HG03378 (cell line): ENCODE data around the gene SLC38A8.

ENCODE experiments used
- ATAC-seq: cut with Tn5 transposase; IDR thresholded peaks from one replicate; pipeline ENCODE4 v1.9.1; 2021; ENCODE audit warnings: mild to moderate bottlenecking, moderate library complexity; ENCODE audit not compliant: unreplicated experiment

The SLC38A8 gene

GRCh38 chr16:84033251-84034195 is 9.1 kb downstream of the SLC38A8 start:
- no peak for ATAC-seq

- ATAC-seq, result no peak
Measured at GRCh38 chr16:84032458-84033178, 10.0 kb downstream of the SLC38A8 start.

- ATAC-seq, result no peak
Measured at GRCh38 chr16:84031556-84031955, 11.0 kb downstream of the SLC38A8 start.

GRCh38 chr16:84029297-84030047 is 13.1 kb downstream of the SLC38A8 start:
- ATAC-seq, result no peak

GRCh38 chr16:84027625-84028024 is 15.0 kb downstream of the SLC38A8 start:
- no peak for ATAC-seq

- no peak for ATAC-seq
Measured at GRCh38 chr16:84026606-84027005, 16.0 kb downstream of the SLC38A8 start.

GRCh38 chr16:84024854-84025253 is 17.7 kb downstream of the SLC38A8 start:
- ATAC-seq, result no peak

- ATAC-seq, result no peak
Measured at GRCh38 chr16:84022644-84023043, 20.0 kb downstream of the SLC38A8 start.

- no peak for ATAC-seq
Measured at GRCh38 chr16:84021488-84021887, 21.1 kb downstream of the SLC38A8 start.

- ATAC-seq, result no peak
Measured at GRCh38 chr16:84020353-84020752, 22.2 kb downstream of the SLC38A8 start.

GRCh38 chr16:84018710-84019109 is 23.9 kb downstream of the SLC38A8 start:
- no peak for ATAC-seq

GRCh38 chr16:84016477-84016876 is 26.1 kb downstream of the SLC38A8 start:
- ATAC-seq, result no peak

GRCh38 chr16:84015399-84015798 is 27.2 kb downstream of the SLC38A8 start:
- no peak for ATAC-seq

GRCh38 chr16:84014570-84015327 is 27.8 kb downstream of the SLC38A8 start:
- ATAC-seq, result no peak

- ATAC-seq, result peak; percentile 69
Measured at GRCh38 chr16:84013787-84014569, 28.6 kb downstream of the SLC38A8 start.

GRCh38 chr16:84009282-84009681 is 33.3 kb downstream of the SLC38A8 start:
- ATAC-seq, result no peak

GRCh38 chr16:84007965-84008364 is 34.6 kb downstream of the SLC38A8 start:
- no peak for ATAC-seq

- ATAC-seq, result no peak
Measured at GRCh38 chr16:84007520-84007919, 35.1 kb downstream of the SLC38A8 start.

- no peak for ATAC-seq
Measured at GRCh38 chr16:84005391-84005790, 37.2 kb downstream of the SLC38A8 start.

- ATAC-seq, result no peak
Measured at GRCh38 chr16:84004442-84004841, 38.2 kb downstream of the SLC38A8 start.
